HG02763 (cell line): ENCODE data around the gene MINPP1.

Experiments
- ATAC-seq: cut with Tn5 transposase; IDR thresholded peaks from one replicate; pipeline ENCODE4 v1.9.1; 2021; ENCODE audit warnings: mild to moderate bottlenecking, moderate library complexity; ENCODE audit not compliant: unreplicated experiment

Gene MINPP1

DNA sequence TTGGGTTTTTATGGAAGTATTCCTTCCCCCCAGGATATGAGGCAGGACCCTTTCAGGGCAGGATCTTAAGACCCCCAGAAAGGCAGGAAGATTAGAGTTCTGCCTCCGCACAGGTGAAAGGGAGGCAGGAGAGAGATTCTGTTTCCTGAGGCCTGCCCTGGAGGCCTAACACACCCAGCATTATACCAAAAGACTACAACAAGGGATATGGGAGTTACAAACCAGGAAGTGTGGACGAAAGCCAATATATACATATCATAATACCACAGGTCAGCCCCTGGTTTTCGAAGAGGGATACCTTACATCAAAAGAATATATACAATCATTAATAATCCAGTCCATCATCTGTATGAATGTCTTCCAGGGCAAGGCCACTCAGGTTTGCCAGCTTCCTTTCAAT is 14.2 kb downstream of the MINPP1 start:
- ATAC-seq, result no peak

DNA sequence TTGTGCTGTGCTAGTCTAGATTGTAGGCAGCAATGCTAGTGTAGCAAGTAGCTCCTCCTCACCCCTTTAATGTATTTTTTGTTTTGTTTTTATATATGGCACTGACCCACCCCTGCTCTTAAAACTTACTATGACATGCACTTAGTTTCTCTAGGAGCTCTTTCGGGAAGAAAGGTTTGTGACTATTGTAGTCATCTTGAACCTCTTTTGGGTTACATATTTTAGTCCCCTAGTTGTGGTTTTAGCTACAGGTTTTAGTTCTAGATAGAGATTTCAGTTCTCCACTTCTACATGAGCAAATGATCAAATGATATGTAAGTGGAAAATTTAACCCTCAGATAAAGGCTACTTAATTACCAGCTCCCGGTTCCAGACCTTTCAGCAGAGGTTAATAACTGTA is 14.9 kb downstream of the MINPP1 start:
- ATAC-seq, result no peak

DNA sequence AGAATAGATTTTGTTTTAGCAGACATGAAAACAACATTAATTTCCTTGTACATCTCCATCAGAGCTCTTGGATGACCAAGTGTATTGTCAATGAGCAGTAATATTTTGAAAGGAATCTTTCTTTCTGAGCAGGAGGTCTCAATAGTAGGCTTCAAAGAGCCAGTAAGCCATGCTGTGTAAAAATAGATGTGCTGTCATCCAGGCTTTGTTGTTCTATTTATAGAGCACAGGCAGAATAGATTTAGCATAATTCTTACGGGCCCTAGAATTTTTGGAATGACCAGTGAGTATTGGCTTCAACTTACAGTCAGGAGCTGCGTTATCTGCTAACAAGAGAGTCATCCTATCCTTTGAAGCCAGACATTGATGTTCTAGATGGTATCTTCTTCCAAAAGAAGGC is 19.0 kb downstream of the MINPP1 start:
- no peak for ATAC-seq

DNA sequence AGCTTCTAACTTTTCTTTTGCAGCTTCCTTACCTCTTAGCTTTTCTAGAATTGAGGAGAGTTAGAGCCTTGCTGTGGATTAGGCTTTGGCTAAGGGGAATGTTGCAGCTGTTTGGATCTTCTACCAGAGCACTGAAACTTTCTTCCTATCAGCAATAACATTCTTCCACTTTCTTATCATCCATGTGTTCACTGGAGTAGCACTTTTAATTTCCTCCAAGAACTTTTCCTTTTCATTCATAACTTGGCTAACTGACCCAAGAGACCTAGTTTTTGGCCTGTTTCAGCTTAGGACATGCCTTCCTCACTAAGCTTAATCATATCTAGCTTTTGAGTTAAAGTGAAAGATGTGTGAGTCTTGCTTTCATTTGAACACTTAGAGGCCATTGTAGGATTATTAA is 19.6 kb downstream of the MINPP1 start:
- no peak for ATAC-seq

DNA sequence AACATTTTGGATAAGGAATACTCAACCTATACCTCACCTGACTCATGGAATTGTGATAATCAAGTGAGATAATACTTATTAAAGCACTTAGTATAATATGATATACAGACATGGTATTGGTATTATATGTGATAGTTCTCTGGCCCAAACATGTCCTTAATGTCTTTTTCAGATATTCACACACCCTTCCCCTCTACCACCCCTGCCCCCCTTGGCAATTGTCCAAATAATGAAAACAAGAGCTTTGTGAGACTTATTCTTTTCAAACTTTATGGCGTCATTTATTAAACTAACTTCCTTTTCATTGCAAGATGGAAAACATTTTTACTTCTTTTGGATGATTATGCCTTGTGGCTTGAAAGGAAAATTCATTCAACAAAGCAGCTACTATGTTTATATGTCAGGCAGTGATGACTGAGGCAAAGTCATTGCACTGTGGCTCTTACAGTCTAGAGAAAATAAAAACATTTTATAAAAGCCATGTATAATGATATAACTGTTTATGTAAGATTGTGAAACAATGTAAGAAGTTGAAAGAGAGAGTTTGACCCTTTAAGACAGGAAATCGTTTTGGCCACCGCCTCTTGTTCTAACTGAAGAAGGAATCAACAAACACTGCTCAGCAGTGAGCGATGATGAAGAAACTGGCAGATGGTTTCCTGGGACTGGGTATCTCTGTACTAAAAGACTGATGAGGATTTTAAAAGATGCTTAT is 27.4 kb downstream of the MINPP1 start:
- no peak for ATAC-seq

DNA sequence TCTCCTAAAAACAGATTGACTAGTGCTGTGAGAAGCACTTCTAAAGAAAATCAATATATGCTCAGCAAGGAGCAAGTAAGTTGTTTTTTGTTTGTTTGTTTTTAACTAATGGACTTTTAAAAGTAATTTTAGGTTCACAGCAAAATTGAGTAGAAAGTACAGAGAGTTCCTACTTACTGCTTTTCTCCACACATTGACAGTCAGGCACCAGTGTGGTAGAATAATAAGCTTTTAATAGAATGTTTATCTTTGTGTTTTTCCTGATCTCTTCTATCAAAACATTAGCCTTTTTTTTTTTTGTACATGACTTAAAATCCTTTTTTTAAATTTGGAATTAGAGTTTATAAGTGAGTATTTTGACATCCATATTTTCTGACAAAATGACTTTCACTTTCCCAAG is 28.0 kb downstream of the MINPP1 start:
- no peak for ATAC-seq

DNA sequence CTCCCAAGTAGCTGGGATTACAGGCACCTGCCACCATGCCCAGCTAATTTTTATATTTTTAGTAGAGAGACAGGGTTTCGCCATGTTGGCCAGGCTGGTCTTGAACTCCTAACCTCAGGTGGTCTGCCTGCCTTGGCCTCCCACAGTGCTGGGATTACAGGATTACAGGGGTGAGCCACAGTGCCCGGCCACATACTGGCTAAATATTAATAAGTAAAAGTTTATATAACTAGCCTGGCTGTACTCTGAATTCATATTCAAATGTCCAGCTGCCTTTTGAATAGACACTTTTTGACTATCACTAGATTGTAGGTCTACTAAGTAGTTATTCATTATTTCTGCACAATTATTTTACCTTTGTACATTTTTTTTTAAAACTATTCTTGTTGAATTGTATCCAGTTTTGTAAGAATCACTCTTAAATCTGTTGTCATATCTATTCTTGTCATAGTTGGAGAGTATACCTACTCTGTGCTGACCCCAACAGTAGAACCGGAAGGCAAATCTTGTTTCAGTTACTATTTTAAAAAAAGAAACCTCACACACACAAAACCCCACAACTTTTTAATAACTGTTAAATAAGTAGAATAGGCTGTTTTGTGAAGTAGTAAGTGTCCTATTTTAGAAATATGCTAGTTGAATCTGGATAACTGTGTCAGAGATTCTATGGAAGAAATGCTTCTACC is 29.6 kb downstream of the MINPP1 start:
- no peak for ATAC-seq

DNA sequence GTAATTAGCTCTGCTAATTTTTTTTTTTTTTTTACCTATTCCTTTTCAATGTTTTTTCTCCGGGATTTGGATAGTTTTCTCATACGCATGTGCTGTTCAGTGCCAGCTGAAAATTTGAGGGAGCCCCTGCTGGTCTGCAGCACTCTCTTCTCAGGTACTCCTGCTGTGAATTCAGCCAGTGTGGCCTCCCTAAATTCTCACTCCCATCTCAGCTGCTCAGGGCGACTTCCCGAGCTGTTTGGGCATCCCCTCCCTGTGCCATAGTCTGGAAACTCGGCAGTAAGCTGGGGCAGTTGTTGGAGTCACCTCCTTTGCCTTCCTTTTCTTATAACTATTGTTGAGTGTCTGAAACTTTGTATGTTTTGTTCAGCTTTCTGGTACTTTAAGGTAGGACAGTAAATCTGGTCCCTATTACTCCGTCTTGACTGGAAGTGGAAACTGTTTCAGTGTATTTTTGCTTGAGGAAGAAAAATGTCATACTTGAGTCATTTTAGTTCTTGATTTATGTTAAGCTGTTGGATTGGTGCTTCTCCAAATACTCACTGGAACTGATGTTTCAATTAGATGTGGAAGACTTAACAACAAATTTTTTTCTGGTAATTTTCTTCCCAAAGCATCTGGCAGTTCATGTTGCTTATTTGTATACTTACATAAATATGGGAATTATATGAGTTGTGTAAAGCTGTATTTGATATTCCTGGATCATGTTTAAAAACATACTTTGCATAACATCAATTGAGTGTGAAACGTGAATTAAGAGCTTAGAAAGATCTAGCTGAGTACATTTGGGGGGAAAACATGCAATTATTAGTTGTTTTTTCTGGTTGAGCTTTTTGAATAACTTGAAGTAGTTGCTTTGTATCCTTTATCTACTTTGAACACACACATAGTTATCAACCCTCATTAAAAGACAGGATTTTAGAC is 33.7 kb downstream of the MINPP1 start:
- ATAC-seq, result no peak

DNA sequence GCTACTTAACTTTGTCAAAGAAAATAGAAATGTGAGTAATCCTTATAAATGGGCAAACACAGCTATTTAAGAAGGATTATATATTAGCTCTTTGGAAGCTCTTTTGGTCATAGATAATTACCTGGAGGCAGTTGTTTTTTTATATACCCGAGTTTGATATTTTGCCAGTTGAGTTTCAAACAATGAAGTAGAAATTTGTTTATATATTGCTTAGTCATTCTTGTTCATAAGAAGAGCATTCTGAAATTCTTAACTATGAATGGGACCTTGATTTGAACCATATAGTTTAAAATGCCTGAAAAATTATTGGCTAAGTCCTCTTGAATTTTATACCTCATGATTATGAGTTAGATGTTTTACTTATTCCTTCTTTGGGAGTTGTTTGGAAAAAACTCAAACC is 36.4 kb downstream of the MINPP1 start:
- no peak for ATAC-seq

DNA sequence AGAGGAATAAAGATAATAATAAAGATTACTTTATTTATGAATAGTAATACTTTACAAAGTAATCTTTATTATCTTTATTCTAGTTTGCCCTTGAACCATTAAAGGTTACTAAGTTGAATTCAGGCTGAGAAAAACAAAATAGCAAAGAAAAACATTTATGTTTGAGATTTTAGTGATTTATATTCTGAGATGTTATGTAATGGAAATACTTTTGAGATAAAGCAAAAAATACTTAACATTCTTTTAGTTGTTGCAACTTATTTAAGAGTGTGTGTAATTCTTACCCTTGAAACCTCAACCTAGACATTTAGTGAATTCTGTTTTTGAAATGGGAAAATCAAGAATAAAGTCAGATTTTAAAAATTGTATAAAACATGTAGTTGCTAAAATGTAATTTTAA is 40.0 kb downstream of the MINPP1 start:
- no peak for ATAC-seq

DNA sequence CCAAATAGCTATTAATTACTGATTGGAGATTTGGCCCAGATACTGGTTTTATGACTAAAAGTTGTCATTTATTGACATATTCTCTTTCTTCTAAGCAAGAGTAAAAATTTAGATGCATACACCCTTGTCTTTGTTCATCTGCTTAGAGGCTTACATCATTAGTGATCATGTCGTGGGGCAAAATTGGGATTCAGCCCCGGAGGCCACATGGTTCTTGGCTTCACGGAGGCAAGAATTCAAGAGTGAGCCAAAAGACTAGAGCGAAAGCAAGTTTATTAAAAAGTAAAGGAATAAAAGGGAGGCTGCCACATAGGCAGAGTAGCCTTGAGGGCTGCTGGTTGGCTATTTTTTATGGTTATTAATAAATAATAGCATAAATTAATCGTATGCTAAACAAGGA is 41.1 kb downstream of the MINPP1 start:
- no peak for ATAC-seq

DNA sequence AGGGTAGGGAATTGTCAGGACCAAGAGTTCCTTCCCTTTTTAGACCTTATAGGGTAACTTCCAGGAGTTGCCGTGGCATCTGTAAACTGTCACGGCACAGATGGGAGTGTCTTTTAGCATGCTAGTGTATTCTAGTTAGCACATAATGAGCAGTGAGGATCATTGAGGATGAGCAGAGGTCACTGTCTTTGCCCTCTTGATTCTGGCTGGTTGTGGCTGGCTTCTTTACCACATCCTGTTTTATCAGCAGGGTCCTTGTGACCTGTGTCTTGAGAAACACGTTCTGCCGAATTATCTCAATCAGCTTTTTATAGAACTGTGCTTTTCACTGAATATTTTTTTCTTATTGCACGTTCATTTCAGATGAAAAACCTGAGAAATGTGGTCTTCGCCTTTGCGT is 41.5 kb downstream of the MINPP1 start:
- no peak for ATAC-seq

DNA sequence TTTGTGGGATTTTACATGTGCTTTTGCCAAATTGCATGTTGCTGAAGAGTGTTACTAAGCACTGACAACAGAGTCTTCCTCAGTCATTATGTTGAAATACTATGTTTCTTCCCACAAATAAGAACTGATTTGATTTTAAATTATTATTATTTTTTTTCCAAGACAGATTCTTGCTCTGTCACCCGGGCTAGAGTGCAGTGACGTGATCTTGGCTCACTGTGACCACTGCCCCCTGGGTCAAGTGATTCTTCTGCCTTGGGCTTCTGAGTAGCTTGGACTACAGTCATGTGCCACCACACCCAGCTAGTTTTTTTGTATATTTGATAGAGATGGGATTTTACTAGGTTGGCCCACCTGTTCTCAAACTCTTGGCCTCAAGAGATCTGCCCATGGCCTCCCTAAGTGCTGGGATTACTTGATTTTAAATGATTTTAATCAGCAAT is 42.3 kb downstream of the MINPP1 start:
- no peak for ATAC-seq

DNA sequence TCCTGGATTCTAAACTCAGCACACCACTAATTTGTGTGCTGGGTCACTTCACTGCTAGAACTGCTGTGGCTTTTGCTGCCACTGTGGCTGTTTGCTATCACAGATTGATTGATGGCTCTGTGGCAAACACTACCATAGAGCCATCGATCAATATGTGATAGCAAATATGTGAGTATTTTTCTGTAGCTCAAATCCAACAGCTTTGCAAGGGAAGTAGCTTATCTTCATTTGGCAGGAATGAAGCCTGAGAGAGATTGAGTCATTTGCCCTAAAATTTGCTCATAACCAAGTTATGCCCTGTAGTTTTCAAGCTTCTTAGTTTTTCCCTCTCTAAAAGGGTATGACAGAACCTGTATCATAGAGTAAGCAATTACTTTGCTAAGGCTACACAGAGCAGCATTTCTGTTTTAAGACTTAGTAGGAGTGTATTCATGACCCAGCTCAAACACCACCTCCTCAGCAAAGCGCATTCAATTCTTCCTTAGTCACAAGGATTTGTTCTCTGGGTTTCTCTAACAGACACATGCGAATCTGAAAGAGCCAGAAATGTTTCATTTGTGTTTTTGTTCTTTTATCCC is 43.1 kb downstream of the MINPP1 start:
- ATAC-seq, result no peak

DNA sequence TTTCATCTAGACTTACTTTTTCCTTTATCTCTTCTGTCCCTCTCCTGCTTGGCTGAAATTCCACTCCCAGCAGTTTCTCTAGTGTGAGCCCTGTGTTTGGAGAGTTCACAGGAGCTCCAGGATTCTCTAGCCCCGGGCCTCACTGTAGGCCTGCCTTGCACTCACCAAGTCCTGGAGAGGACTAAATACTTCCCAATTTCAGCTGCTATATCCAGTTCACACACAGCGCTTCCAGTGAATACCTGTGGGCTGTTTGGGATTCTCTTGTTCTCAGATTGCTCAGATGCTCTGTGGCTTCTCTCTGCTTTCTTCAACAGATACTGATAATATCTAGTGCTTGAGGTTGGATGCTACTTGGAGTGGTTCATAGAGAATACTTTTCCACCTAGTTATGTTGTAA is 46.0 kb downstream of the MINPP1 start:
- ATAC-seq, result no peak

DNA sequence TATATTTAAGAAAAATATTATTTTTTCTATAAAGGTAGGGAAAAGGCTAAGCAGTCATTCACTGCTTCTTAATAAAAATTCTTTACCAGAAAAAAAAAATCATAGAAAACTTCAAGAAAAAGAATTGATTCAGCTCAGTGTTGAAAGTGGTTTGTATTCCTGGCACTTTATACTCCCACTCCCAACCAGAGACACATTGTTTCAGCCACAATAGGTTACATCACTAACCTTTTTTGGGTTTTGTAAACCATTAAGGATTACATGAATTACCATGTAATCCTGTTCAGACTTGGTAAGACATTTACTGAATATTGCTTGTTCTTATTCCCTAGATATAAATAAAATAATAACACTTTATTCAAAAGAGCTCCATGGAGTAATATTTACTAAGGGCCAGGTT is 46.6 kb downstream of the MINPP1 start:
- ATAC-seq, result no peak

DNA sequence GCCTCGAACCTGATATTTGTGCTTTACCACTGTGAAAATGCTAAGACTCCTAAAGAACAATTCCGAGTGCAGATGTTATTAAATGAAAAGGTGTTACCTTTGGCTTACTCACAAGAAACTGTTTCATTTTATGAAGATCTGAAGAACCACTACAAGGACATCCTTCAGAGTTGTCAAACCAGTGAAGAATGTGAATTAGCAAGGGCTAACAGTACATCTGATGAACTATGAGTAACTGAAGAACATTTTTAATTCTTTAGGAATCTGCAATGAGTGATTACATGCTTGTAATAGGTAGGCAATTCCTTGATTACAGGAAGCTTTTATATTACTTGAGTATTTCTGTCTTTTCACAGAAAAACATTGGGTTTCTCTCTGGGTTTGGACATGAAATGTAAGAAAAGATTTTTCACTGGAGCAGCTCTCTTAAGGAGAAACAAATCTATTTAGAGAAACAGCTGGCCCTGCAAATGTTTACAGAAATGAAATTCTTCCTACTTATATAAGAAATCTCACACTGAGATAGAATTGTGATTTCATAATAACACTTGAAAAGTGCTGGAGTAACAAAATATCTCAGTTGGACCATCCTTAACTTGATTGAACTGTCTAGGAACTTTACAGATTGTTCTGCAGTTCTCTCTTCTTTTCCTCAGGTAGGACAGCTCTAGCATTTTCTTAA is 47.7 kb downstream of the MINPP1 start:
- no peak for ATAC-seq

DNA sequence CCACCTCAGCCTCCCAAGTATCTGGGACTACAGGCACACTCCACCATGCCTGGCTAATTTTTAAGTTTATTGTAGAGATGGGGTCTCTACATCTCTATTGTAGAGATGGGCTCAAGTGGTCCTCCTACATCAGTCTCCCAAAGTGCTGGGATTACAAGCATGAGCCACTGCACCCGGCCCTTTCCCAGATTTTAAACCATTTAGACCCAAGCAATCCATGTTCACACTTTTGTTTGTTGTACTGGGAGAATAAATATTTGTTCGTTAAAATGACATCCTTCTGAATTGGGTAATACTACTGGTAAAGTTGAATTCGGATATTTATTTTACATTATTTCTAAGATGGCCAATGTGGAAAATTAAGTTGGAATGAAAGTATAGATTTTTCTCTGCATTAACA is 52.7 kb downstream of the MINPP1 start:
- no peak for ATAC-seq

DNA sequence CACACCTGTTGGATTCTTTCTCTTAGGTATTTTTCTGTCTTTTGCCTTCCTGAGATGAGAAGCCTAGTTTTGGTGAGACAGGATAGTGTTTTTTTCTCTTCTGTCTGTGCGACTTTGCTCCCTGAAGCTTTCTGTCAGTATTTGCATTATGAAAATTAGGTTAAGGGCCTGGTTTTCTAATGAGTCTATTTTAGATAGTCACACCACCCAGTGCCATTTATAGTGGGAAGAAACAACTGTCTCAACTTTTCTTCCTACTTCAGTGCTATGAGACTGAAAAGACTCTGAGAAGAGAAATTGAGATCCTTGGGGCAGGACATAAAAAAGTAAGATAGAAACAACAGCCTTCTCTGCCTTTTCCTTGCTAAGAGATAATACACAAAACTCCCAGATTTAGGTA is 53.6 kb downstream of the MINPP1 start:
- ATAC-seq, result no peak

DNA sequence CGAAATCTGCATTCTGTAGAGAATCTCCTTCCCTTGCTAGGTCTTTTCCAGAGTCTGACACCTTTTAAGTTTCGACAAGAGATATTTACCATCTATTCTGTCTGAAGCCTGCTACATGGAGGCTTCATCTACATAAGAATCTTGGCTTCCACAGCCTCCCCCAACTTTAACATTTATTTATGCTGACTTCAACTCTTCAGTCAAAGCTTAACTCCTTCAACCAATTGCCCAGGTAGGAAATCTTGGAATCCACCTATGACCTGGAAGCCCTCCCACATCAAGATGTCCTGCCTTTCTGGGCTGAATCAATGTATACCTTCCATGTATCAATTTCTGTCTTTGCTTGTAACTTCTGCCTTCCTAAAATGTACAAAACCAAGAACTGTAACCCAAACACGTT is 54.7 kb downstream of the MINPP1 start:
- ATAC-seq, result no peak
